Choroid plexus epithelial cell (primary cell): ENCODE data around the gene PTGER3.

Experiments
- DNase-seq: peaks from one replicate; pipeline ENCODE4 v3.0.0-alpha.2; 2010; ENCODE audit warnings: low read depth
- H3K4me3 ChIP-seq: 2 replicates; pipeline ENCODE4 v1.5.1; 2011; ENCODE audit warnings: low read depth, mild to moderate bottlenecking, control low read depth, low read length, moderate library complexity
- CTCF ChIP-seq: conservative IDR thresholded peaks from 2 replicates; pipeline ENCODE4 v1.5.1; 2011; ENCODE audit warnings: low read depth, mild to moderate bottlenecking, control low read depth, inconsistent platforms, low read length, moderate library complexity

PTGER3 gene

GRCh38 chr1:71015745-71016144 is 31.9 kb downstream of the PTGER3 start:
- DNase-seq: no peak
- no peak for TF ChIP-seq CTCF
- H3K4me3 ChIP-seq: no peak overlapping the region

GRCh38 chr1:71014178-71014579 is 33.4 kb downstream of the PTGER3 start:
- DNase-seq: peak; percentile 13
- no peak for TF ChIP-seq CTCF
- no peak overlapping the region for H3K4me3 ChIP-seq

- TF ChIP-seq CTCF: no peak
- H3K4me3 ChIP-seq: no peak overlapping the region
- no peak for DNase-seq
Measured at GRCh38 chr1:71002709-71003475, 44.7 kb downstream of the PTGER3 start.

GRCh38 chr1:71001624-71002023 is 46.0 kb downstream of the PTGER3 start:
- DNase-seq: no peak
- no peak overlapping the region for H3K4me3 ChIP-seq
- TF ChIP-seq CTCF: no peak

- TF ChIP-seq CTCF: no peak
- H3K4me3 ChIP-seq: no peak overlapping the region
- no peak for DNase-seq
Measured at GRCh38 chr1:70997793-70998192, 49.8 kb downstream of the PTGER3 start.

GRCh38 chr1:70994753-70995268 is 52.8 kb downstream of the PTGER3 start:
- no peak for TF ChIP-seq CTCF
- H3K4me3 ChIP-seq: no peak overlapping the region
- no peak for DNase-seq

- no peak for DNase-seq
- H3K4me3 ChIP-seq: no peak overlapping the region
- no peak for TF ChIP-seq CTCF
Measured at GRCh38 chr1:70993798-70994197, 53.8 kb downstream of the PTGER3 start.
